Activated CD4-positive, alpha-beta T cell treated with anti-CD3 and anti-CD28 coated beads for 36 hours (primary cell): ENCODE results near the gene AFAP1. TPM values are rescaled to one million over a fixed set of nuclear protein-coding genes. Genes with fewer than 3 reads are reported as not detected.

Source experiments
- ATAC-seq: fragments of 200-7000 bp; cut with Tn5 transposase; one replicate; pipeline ENCODE4 v1.10.0; 2021; ENCODE audit warnings: mild to moderate bottlenecking, moderate library complexity
- CTCF ChIA-PET: fragments of 350-600 bp; sonication (Branson Sonifier 250); formaldehyde crosslinking; loops from one replicate; lab custom pipeline; 2021; ENCODE audit warnings: antibody characterized with exemption; lab: Charles Lee
- POLR2A ChIA-PET: fragments of 350-600 bp; sonication (Branson Sonifier 250); formaldehyde crosslinking; loops from one replicate; lab custom pipeline; 2021; ENCODE audit warnings: antibody characterized with exemption, inconsistent platforms; lab: Charles Lee
- DNase-seq: peaks from one replicate; pipeline ENCODE4 v3.0.0-alpha.2; 2020
- H3K27ac Mint-ChIP-seq: one replicate; pipeline ENCODE4 v1.8.0; 2021; ENCODE audit warnings: mixed read lengths
- H3K27me3 Mint-ChIP-seq: one replicate; pipeline ENCODE4 v1.8.0; 2021; ENCODE audit warnings: mixed read lengths
- H3K36me3 Mint-ChIP-seq: one replicate; pipeline ENCODE4 v1.8.0; 2021; ENCODE audit warnings: low read depth, mixed read lengths
- H3K4me1 Mint-ChIP-seq: one replicate; pipeline ENCODE4 v1.8.0; 2021; ENCODE audit warnings: mixed read lengths
- H3K4me3 Mint-ChIP-seq: one replicate; pipeline ENCODE4 v1.8.0; 2021; ENCODE audit warnings: mild to moderate bottlenecking, moderate library complexity, mixed read lengths
- H3K9me3 Mint-ChIP-seq: one replicate; pipeline ENCODE4 v1.8.0; 2021; ENCODE audit warnings: low read depth, mixed read lengths
- intact Hi-C, 2 experiments: fragments of 100-400 bp; cut with DNase I in 1 of 2; cut with micrococcal nuclease in 1 of 2; formaldehyde crosslinking; loops; one replicate each; pipeline versions ENCODE4 v1.14.2 to v1.15.1; 2022 to 2024; cut with DNase I, micrococcal nuclease
- total RNA-seq, 2 experiments: library from RNA; stranded (reverse); gene quantifications; one replicate each; pipeline ENCODE4 v1.2.3, GENCODE V29; 2021

AFAP1 gene
- total RNA-seq, 2 experiments from 2014 or later, result 27.1 to 27.2 TPM

DNA sequence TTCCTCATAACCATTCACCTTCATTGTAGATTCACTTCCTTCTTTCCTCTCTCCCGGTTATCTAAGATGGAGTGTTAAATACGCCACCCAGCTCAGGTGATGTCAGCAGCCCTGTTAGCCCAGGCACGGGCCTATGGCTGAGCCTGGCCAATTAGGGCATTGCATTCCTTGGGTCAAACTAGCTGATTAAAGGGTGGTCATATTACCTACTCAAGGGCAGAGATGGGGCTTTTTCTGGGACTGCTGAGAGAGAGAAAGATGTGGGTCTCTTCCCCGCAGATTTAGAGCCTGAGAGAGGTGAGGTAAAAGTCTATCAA lies 39.9 kb upstream of the AFAP1 start:
- Mint-ChIP-seq H3K27ac (no peak overlapping the region), H3K36me3 (no peaks in the 10 kb centered on the region), H3K27me3 (no peaks in the 10 kb centered on the region), H3K4me1 (no peaks in the 10 kb centered on the region), H3K9me3 (no peaks in the 10 kb centered on the region), H3K4me3 (no peak overlapping the region)
- intact Hi-C loops, result loop anchor here in 1 of 2 experiments (10.0 kb wide), 1 partner anchor 455 kb away; no protein-coding TSS in a partner anchor
- CTCF ChIA-PET, result interaction anchor here (2.6 kb wide), 1 partner anchor 9 kb away, joined by 12 read pairs; no protein-coding TSS in a partner anchor
- ATAC-seq (no peak), DNase-seq (no peak)
- POLR2A ChIA-PET, result no interaction called here

DNA sequence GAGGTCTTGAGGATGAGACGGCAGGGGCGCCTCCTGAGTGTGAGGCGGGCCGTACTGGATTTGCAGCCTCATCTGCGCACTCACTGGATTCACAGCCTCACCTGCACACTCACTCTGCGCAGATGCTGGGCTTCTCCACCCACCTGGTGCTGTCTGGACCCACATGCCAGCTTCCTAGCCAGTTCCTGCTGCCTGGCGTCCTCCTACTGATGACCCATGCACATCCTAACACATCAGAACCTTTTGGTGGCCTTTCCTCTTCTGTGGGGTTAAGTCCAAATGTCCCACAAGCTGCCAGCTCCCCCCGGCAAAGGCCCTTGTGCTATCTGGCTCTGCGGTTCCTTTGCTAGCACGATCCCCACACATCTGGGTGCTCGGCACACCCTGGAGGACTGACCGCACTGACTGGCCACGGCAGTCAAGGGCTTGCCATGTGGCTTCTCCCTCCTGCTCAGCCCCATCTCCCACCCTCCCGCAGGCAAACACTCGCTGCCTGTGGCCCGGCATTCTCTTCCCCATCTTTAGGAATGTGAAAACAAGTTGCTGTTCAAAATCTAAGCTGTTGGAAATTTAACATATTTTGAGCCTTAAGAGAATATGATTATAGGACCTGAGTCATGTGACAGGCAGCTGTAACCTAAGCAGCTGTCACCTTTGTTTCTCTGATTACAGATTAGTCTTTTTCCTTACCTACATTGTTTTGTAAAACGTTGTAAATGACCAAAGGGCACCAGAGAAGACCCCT lies 39.4 kb upstream of the AFAP1 start:
- CTCF ChIA-PET, result interaction anchor here (2.6 kb wide), 1 partner anchor 10 kb away, joined by 12 read pairs; no protein-coding TSS in a partner anchor
- POLR2A ChIA-PET, result no interaction called here
- Mint-ChIP-seq H3K9me3 (no peaks in the 10 kb centered on the region), H3K4me3 (no peak overlapping the region), H3K4me1 (no peaks in the 10 kb centered on the region), H3K27ac (no peak overlapping the region), H3K27me3 (no peaks in the 10 kb centered on the region), H3K36me3 (no peaks in the 10 kb centered on the region)
- intact Hi-C loops, result loop anchor here in 1 of 2 experiments (10.0 kb wide), 1 partner anchor 456 kb away; no protein-coding TSS in a partner anchor
- ATAC-seq (no peak), DNase-seq (no peak)

- H3K9me3 Mint-ChIP-seq, result no peaks in the 10 kb centered on the region
- POLR2A ChIA-PET, result no interaction called here
These were observed 38.8 kb upstream of the AFAP1 start for GRCh38 chr4:7978489-7978888.

DNA sequence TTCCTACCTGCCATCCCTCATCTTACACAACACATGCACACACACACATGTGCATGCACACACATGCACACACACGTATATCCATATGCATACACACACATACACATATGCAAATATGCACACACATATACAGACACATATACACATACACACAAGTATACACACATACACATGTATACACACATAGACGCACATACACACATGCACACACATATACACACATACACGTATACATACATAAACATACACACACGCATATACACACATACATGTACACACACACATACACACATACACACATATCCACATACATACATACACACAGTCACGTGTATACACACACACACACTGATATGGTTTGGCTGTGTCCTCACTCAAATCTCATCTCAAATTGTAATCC lies 37.0 kb upstream of the AFAP1 start:
- Mint-ChIP-seq H3K27me3 (no peaks in the 10 kb centered on the region), H3K9me3 (no peaks in the 10 kb centered on the region), H3K36me3 (peaks cover 8% of the 10 kb centered on the region), H3K27ac (no peak overlapping the region), H3K4me3 (no peak overlapping the region), H3K4me1 (peaks cover 19% of the 10 kb centered on the region)
- ATAC-seq, result no peak
- intact Hi-C loops, result loop anchor here in 1 of 2 experiments (10.0 kb wide), 1 partner anchor 458 kb away; no protein-coding TSS in a partner anchor
- ChIA-PET CTCF (no interaction called here), POLR2A (no interaction called here)
- DNase-seq, result no peak

More at GRCh38 chr4:7978489-7978888, 38.8 kb upstream of the AFAP1 start:
- peaks cover 3% of the 10 kb centered on the region for H3K4me1 Mint-ChIP-seq
- intact Hi-C loops, result loop anchor here in 1 of 2 experiments (10.0 kb wide), 1 partner anchor 456 kb away; no protein-coding TSS in a partner anchor
- CTCF ChIA-PET, result interaction anchor here (1.2 to 2.6 kb wide), 3 partner anchors 10 to 174 kb away, joined by 3 to 12 read pairs (median 3); no protein-coding TSS in a partner anchor
- DNase-seq (no peak), ATAC-seq (no peak)
- no peak overlapping the region for H3K27ac Mint-ChIP-seq
- H3K4me3 Mint-ChIP-seq, result no peak overlapping the region
- H3K27me3 Mint-ChIP-seq, result no peaks in the 10 kb centered on the region
- H3K36me3 Mint-ChIP-seq, result no peaks in the 10 kb centered on the region

DNA sequence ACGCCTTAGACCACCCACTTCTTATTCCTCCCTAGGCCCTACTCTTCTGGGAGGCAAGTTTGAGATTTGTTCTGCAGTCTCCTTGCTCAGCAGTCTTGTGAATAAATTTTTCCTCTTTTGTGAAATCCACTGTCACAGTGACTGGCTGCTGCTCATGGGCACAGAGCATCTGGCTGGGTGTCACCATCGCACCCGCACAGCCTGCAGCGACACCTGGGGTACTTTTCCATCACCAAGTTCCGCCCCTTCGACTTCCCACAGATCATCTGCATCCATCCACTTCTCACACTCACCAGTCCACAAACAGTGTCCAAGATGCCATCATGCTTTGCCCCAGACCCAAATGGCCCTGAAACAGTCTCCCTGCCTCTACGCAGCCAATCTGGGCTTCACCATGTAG lies 36.4 kb upstream of the AFAP1 start:
- Mint-ChIP-seq H3K27me3 (no peaks in the 10 kb centered on the region), H3K4me1 (peaks cover 24% of the 10 kb centered on the region), H3K36me3 (peaks cover 8% of the 10 kb centered on the region), H3K4me3 (no peak overlapping the region), H3K27ac (no peak overlapping the region), H3K9me3 (no peaks in the 10 kb centered on the region)
- DNase-seq, result no peak
- CTCF ChIA-PET, result no interaction called here
- intact Hi-C loops, result loop anchor here in 1 of 2 experiments (10.0 kb wide), 1 partner anchor 459 kb away; no protein-coding TSS in a partner anchor
- no peak for ATAC-seq
- POLR2A ChIA-PET, result no interaction called here

DNA sequence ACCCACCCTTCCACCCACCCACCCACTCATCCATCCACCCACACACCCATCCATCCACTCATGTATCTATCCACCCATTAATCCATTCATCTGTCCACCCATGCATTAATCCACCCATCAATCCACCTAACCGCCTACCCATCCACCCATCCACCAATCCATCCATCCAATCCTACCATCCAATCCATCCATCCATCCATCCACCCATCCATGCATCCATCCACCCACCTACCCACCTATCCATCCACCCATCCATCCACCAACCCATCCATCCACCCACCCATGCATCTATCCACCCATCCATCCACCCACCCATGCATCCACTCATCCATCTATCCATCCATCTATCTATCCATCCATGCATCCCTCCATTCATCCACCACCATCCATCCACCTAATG lies 34.8 kb upstream of the AFAP1 start:
- ATAC-seq (no peak), DNase-seq (no peak)
- ChIA-PET CTCF (interaction anchor here (1.0 kb wide), 2 partner anchors 13 to 130 kb away, joined by 3 to 4 read pairs; no protein-coding TSS in a partner anchor), POLR2A (interaction anchor here (0.7 kb wide), 1 partner anchor 207 kb away, joined by 5 read pairs; no protein-coding TSS in a partner anchor)
- H3K9me3 Mint-ChIP-seq, result no peaks in the 10 kb centered on the region
- peaks cover 37% of the 10 kb centered on the region for H3K4me1 Mint-ChIP-seq
- H3K27ac Mint-ChIP-seq, result no peak overlapping the region
- peaks cover 12% of the 10 kb centered on the region for H3K36me3 Mint-ChIP-seq
- no peaks in the 10 kb centered on the region for H3K27me3 Mint-ChIP-seq
- no peak overlapping the region for H3K4me3 Mint-ChIP-seq
- intact Hi-C loops, result loop anchor here in 1 of 2 experiments (10.0 kb wide), 1 partner anchor 460 kb away; no protein-coding TSS in a partner anchor

DNA sequence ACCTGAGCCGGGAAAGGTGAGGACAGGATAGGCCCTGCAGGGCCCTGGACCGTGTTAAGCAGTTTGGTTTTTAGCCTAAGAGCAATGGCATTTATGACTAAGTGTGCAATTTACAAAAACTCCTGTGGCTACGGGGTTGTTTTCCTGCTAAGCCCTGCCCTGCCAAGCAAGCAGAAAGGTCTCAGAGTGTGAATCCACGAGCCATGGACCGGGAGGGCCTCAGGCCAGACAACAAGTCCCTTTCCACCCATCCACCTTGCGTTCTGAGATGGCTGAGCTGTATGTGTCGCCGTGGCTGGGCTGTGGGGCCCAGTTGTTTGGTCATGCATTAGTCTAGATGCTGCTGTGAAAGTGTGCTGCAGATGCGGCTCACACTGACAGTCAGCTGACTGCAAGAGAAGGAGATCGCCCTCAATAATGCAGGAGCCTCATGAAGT lies 33.9 kb upstream of the AFAP1 start:
- Mint-ChIP-seq H3K4me1 (peaks cover 44% of the 10 kb centered on the region), H3K9me3 (no peaks in the 10 kb centered on the region), H3K27ac (peak overlapping the region; percentile 52), H3K27me3 (no peaks in the 10 kb centered on the region), H3K4me3 (no peak overlapping the region), H3K36me3 (peaks cover 12% of the 10 kb centered on the region)
- ChIA-PET CTCF (interaction anchor here (1.0 kb wide), 1 partner anchor 129 kb away, joined by 3 read pairs; no protein-coding TSS in a partner anchor), POLR2A (interaction anchor here (1.3 kb wide), 1 partner anchor 13 kb away, joined by 3 read pairs; no protein-coding TSS in a partner anchor)
- ATAC-seq (peak; percentile 10), DNase-seq (peak; percentile 41)
- intact Hi-C loops, result loop anchor here in 1 of 2 experiments (10.0 kb wide), 1 partner anchor 461 kb away; no protein-coding TSS in a partner anchor

DNA sequence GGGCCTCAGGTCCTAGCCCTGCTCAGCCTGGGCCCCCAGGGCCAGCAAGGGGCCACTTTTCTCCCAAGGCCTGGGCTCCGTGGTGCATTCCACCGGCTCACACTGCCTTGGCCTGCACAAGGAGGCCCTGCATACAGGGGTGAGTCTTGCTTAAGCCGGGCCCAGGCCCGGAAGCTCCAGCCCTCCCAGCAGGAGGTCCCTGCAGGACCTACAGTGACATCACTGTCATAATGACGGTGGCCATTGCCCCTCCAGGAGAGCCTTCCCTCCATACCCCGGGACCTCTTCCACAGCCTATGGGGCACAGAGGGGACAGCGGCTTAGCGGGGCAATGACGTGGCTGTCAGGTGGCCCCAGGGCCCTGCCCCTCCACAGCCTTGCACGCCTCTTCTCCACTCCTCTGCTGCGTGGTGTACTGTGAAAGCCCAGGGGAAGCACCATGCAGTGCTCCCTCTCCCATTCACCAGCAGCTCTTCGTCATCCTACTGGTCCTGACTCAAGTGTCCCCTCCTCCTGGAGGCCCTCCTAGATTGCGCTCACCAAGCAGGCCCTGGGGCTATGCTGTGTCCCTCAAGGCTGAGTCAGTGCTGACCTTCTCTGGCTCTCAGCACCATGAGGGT lies 32.3 kb upstream of the AFAP1 start:
- ATAC-seq, result peak; percentile 8

DNA sequence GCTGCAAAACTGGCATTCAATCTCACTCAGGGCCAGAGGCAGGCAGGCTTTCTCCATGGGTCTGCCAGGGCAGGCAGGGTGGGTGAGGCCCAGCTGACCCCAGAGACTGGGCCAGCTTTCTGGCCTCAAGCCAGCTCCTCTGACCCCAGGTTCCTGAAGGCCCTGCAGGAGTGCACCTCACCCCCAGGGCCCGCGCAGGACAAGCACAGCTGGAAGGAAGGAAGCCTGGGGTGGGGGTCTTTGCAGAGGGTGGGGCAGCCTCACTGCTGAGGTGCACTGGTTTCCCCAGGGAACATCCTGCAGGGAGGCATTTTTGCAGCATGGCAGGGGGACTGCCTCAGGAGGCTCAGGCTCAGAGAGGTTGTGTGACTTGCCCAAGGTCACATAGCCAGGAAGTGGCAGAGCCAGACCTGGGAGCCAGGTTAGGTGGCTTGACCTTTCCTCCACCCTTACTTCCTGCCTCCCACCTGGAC lies 31.5 kb upstream of the AFAP1 start:
- Mint-ChIP-seq H3K9me3 (no peaks in the 10 kb centered on the region), H3K4me3 (peak overlapping the region; percentile 81), H3K36me3 (peaks cover 12% of the 10 kb centered on the region), H3K27me3 (no peaks in the 10 kb centered on the region), H3K4me1 (peaks cover 51% of the 10 kb centered on the region), H3K27ac (peak overlapping the region; percentile 98)
- no peak for ATAC-seq
- ChIA-PET CTCF (interaction anchor here (3.3 kb wide), 1 partner anchor 34 kb away, joined by 11 read pairs; no protein-coding TSS in a partner anchor), POLR2A (interaction anchor here (1.1 to 2.0 kb wide), 2 partner anchors 10 to 31 kb away, joined by 6 to 8 read pairs; partner anchors contain the start of gene AFAP1)
- intact Hi-C loops, result loop anchor here in 1 of 2 experiments (10.0 kb wide), 1 partner anchor 464 kb away; no protein-coding TSS in a partner anchor
- no peak for DNase-seq

More for the DNA sequence above, 32.3 kb upstream of the AFAP1 start:
- Mint-ChIP-seq H3K4me1 (peaks cover 51% of the 10 kb centered on the region), H3K4me3 (peak overlapping the region; percentile 81), H3K36me3 (peaks cover 12% of the 10 kb centered on the region), H3K27ac (peak overlapping the region; percentile 98), H3K9me3 (no peaks in the 10 kb centered on the region), H3K27me3 (no peaks in the 10 kb centered on the region)
- DNase-seq, result peak; percentile 61
- ChIA-PET POLR2A (interaction anchor here (2.0 kb wide), 1 partner anchor 11 kb away, joined by 8 read pairs; no protein-coding TSS in a partner anchor), CTCF (interaction anchor here (1.0 to 3.3 kb wide), 2 partner anchors 35 to 170 kb away, joined by 3 to 11 read pairs; no protein-coding TSS in a partner anchor)
- intact Hi-C loops, result loop anchor here in 1 of 2 experiments (10.0 kb wide), 1 partner anchor 463 kb away; no protein-coding TSS in a partner anchor

DNA sequence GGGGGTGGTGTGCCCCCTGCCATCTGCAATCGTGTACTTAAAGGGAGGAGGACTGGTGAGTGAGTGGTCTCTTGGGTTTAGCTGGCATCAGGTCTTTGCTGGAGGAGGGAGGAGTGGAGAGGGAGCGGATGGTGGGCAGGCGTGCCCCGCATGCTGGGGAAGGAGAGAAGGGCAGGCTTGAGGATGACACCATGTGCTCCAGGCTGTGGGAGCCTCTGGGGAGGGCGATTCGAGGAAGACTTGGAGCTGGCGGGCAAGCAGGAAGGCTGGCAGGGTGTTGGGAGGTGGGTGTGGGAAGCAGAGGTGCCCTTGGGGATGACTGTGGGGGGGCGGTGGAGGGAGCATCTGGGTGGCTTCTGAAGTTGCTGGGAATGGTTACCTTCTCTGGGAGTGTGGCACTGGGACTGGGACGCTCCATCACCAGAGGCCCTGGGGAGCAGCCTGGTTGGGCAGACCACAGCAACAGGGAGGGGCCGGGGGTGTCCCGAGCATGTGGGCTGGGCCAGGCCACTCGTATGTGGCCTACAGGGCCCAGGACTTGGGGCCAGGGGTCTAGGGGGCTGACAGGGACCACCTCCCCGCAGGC lies 30.8 kb upstream of the AFAP1 start:
- Mint-ChIP-seq H3K9me3 (no peaks in the 10 kb centered on the region), H3K4me3 (peak overlapping the region; percentile 81), H3K4me1 (peaks cover 56% of the 10 kb centered on the region), H3K27me3 (no peaks in the 10 kb centered on the region), H3K36me3 (peaks cover 12% of the 10 kb centered on the region), H3K27ac (peak overlapping the region; percentile 98)
- peak; percentile 33 for DNase-seq
- intact Hi-C loops, result loop anchor here (1.0 to 10.0 kb wide), 2 partner anchors 9 to 464 kb away; no protein-coding TSS in a partner anchor
- ChIA-PET POLR2A (interaction anchor here (1.1 to 2.0 kb wide), 3 partner anchors 9 to 115 kb away, joined by 3 to 8 read pairs (median 6); partner anchors contain the start of gene AFAP1), CTCF (interaction anchor here (1.5 to 3.3 kb wide), 2 partner anchors 11 to 33 kb away, joined by 3 to 11 read pairs; no protein-coding TSS in a partner anchor)
- ATAC-seq, result peak; percentile 3
